AG04450 (cell line): ENCODE data around the gene ABR. TPM values are rescaled to one million over a fixed set of nuclear protein-coding genes. Genes with fewer than 3 reads are reported as not detected.

Experiments used
- CTCF ChIA-PET: fragments of 300-600, 350-600 bp; formaldehyde crosslinking; extraction: SDS; loops from one replicate; lab custom pipeline; 2022; ENCODE audit warnings: antibody characterized with exemption, inconsistent platforms; lab: Charles Lee
- POLR2A ChIA-PET: fragments of 350-600 bp; formaldehyde crosslinking; extraction: SDS; loops from one replicate; lab custom pipeline; 2021; ENCODE audit warnings: antibody characterized with exemption, inconsistent platforms; lab: Yijun Ruan, JAX
- DNase-seq: peaks from one replicate; pipeline ENCODE4 v3.0.0-alpha.2; 2011; ENCODE audit warnings: low read depth, low spot score
- H3K27ac ChIP-seq: one replicate; pipeline ENCODE4 v1.5.1; 2012; ENCODE audit warnings: low read depth, low read length, control low read depth
- H3K27me3 ChIP-seq: one replicate; pipeline ENCODE4 v1.6.0; 2012; ENCODE audit warnings: low read length; ENCODE audit not compliant: control insufficient read depth, insufficient read depth
- H3K4me3 ChIP-seq: 2 replicates; pipeline ENCODE4 v1.5.1; 2011; ENCODE audit warnings: mild to moderate bottlenecking, low read depth, low read length, control low read depth
- H3K9me3 ChIP-seq: 2 replicates; pipeline ENCODE4 v1.5.1; 2012; ENCODE audit warnings: low read length; ENCODE audit not compliant: control insufficient read depth, insufficient read depth
- polyA plus RNA-seq: library from polyadenylated mRNA; depleted of rRNA; stranded (reverse); fragments of >200 nt; gene quantifications from 2 replicates; pipeline ENCODE4 v1.2.3, GENCODE V29; 2011
- TF ChIP-seq, protein P1 (sequence below): IDR thresholded peaks from 2 replicates; pipeline ENCODE4 v1.5.1; 2011; ENCODE audit warnings: low read depth, low read length, control low read depth, inconsistent platforms

Gene ABR
- polyA plus RNA-seq, 1 experiment = 64.3 TPM

DNA sequence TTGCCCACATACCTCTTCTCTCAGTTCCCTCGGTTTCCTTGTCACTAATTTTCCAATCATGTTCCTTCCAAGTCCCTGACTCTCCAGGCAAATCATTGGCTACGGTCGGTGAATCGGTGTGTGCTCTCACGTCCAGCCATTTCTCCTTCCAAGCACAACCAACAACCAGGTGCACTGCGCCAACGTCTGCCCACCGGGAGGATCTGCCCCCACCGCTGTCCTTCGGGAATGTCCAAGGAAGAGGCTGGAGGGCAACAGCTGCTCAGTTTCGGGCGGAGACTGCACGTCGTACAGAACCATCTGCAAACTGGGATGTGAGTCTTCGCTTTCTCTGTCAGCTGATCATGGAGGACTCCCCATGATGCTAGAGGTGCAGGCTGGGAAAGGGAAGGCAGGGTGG lies 191.8 kb downstream of the ABR start:
- no peaks in the 10 kb centered on the region for H3K27me3 ChIP-seq
- TF ChIP-seq, protein P1, sequence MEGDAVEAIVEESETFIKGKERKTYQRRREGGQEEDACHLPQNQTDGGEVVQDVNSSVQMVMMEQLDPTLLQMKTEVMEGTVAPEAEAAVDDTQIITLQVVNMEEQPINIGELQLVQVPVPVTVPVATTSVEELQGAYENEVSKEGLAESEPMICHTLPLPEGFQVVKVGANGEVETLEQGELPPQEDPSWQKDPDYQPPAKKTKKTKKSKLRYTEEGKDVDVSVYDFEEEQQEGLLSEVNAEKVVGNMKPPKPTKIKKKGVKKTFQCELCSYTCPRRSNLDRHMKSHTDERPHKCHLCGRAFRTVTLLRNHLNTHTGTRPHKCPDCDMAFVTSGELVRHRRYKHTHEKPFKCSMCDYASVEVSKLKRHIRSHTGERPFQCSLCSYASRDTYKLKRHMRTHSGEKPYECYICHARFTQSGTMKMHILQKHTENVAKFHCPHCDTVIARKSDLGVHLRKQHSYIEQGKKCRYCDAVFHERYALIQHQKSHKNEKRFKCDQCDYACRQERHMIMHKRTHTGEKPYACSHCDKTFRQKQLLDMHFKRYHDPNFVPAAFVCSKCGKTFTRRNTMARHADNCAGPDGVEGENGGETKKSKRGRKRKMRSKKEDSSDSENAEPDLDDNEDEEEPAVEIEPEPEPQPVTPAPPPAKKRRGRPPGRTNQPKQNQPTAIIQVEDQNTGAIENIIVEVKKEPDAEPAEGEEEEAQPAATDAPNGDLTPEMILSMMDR = no peak
- ChIA-PET CTCF (interaction anchor here (0.9 kb wide), 1 partner anchor 69 kb away, joined by 3 read pairs; no protein-coding TSS in a partner anchor), POLR2A (no interaction called here)
- H3K9me3 ChIP-seq = no peaks in the 10 kb centered on the region
- DNase-seq = no peak
- H3K4me3 ChIP-seq = no peak overlapping the region
- H3K27ac ChIP-seq = no peak overlapping the region

GRCh38 chr17:986322-986929 lies 193.4 kb downstream of the ABR start:
- H3K4me3 ChIP-seq = no peak overlapping the region
- ChIA-PET POLR2A (interaction anchor here (0.6 kb wide), 1 partner anchor 36 kb away, joined by 5 read pairs; no protein-coding TSS in a partner anchor), CTCF (no interaction called here)
- H3K9me3 ChIP-seq = no peaks in the 10 kb centered on the region
- no peak overlapping the region for H3K27ac ChIP-seq
- no peaks in the 10 kb centered on the region for H3K27me3 ChIP-seq
- DNase-seq = no peak
- TF ChIP-seq, protein P1 = no peak

DNA sequence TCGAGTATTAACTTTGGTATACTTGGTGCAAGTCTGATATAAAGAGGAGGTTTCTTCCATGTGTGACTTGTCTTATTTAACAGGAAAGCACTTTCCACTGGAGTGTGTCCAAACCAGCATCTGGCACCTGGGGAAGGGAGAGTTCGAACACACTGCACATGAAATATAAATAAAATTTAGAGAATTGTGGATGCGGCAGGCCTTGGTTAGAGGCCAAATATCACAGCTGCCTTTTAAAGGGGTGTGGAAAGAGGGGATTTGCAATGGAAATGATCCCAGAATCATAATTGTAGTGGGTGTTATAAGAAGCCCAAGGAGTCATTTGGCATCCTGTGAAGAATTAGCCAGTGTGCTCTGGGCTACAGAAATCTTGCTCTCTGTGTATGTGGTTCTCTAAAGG lies 195.9 kb downstream of the ABR start:
- no peak overlapping the region for H3K4me3 ChIP-seq
- DNase-seq = no peak
- peaks cover 5% of the 10 kb centered on the region; the same call in 1 of the 2 replicates for H3K9me3 ChIP-seq
- TF ChIP-seq, protein P1 = no peak
- ChIA-PET CTCF (no interaction called here), POLR2A (no interaction called here)
- no peaks in the 10 kb centered on the region for H3K27me3 ChIP-seq
- H3K27ac ChIP-seq = no peak overlapping the region

DNA sequence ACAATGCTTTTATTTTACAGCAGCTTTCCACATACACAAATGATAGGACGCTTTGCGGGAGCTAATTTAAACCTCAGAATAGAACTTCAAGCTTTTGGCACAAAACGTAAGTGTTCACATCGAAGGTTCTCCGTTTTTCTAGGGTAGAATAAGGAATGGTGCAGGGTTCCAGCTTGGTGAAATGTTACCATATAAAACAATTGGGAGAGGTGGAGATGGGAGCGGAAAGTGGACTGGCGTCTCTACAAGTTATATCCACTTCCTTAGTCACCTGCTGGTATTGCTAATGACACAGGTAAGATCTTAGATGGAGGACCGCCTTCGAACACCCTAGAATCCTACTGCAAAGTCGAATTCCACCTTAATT lies 198.5 kb downstream of the ABR start:
- Histone ChIP-seq H3K4me3 (no peak overlapping the region), H3K27ac (peak overlapping the region; percentile 11), H3K27me3 (no peaks in the 10 kb centered on the region), H3K9me3 (peaks cover 5% of the 10 kb centered on the region; the same call in 1 of the 2 replicates)
- POLR2A ChIA-PET = interaction anchor here (0.7 to 1.1 kb wide), 7 partner anchors 15 to 251 kb away, joined by 3 to 5 read pairs (median 3); partner anchors contain the start of genes GLOD4, MRM3 and TIMM22
- CTCF ChIA-PET = interaction anchor here (0.7 to 2.4 kb wide), 47 partner anchors 8 to 569 kb away, joined by 3 to 33 read pairs (median 5); partner anchors contain the start of genes GEMIN4, GLOD4, MRM3 and TIMM22
- DNase-seq = no peak
- TF ChIP-seq, protein P1 = no peak
